IMR-90 (cell line): ENCODE measurements around the gene ST3GAL4. TPM values are rescaled to one million over a fixed set of nuclear protein-coding genes. Genes with fewer than 3 reads are reported as not detected.

Experiments used
- ATAC-seq: fragments of 200-7000 bp; cut with Tn5 transposase; 2 replicates; pipeline ENCODE4 v1.9.1; 2020; ENCODE audit warnings: low read depth, mild to moderate bottlenecking, moderate library complexity
- BruUV-seq: library from RNA; stranded (reverse); fragments of 400-500 nt; replicated peaks from 2 replicates; lab custom pipeline; 2021; lab: Mats Ljungman, UMichigan
- CTCF ChIA-PET: fragments of 300-600 bp; formaldehyde crosslinking; extraction: SDS; loops from one replicate; lab custom pipeline; 2021; ENCODE audit warnings: antibody characterized with exemption; lab: Yijun Ruan, JAX
- POLR2A ChIA-PET: fragments of 300-600 bp; sonication (Branson Sonifier 250); formaldehyde crosslinking; loops from one replicate; lab custom pipeline; 2022; ENCODE audit warnings: antibody characterized with exemption; ENCODE audit not compliant: unreplicated experiment; lab: Charles Lee
- DNase-seq: peaks from one replicate; pipeline ENCODE4 v3.0.0; 2013
- H2AFZ ChIP-seq: replicated peaks from 2 replicates; pipeline ENCODE3; 2013; ENCODE audit warnings: low read length, mild to moderate bottlenecking; ENCODE audit not compliant: poor library complexity
- H2AK5ac ChIP-seq: 2 replicates; pipeline ENCODE4 v1.6.1; 2013; ENCODE audit warnings: low read depth, low read length, inconsistent platforms
- H2AK9ac ChIP-seq: replicated peaks from 2 replicates; pipeline ENCODE3; 2013; ENCODE audit warnings: mild to moderate bottlenecking, low read depth, low read length, moderate library complexity; ENCODE audit not compliant: poor library complexity
- H2BK120ac ChIP-seq: 2 replicates; pipeline ENCODE4 v1.6.1; 2013; ENCODE audit warnings: low read depth, low read length, inconsistent platforms
- H2BK15ac ChIP-seq: 3 replicates; pipeline ENCODE4 v1.6.1; 2013; ENCODE audit warnings: low read depth, low read length, inconsistent platforms
- H2BK20ac ChIP-seq: 2 replicates; pipeline ENCODE4 v1.6.1; 2013; ENCODE audit warnings: low read depth, mild to moderate bottlenecking, inconsistent platforms, low read length, moderate library complexity
- H2BK5ac ChIP-seq: 2 replicates; pipeline ENCODE4 v1.6.1; 2013; ENCODE audit warnings: mild to moderate bottlenecking, low read depth, low read length, inconsistent platforms; ENCODE audit not compliant: poor library complexity, severe bottlenecking
- H3K14ac ChIP-seq: replicated peaks from 2 replicates; pipeline ENCODE4 v1.6.1; 2013; ENCODE audit warnings: low read depth, low read length, inconsistent platforms
- H3K18ac ChIP-seq: 2 replicates; pipeline ENCODE4 v1.6.1; 2013; ENCODE audit warnings: low read depth, low read length, control low read depth
- H3K23ac ChIP-seq: 2 replicates; pipeline ENCODE4 v1.6.1; 2013; ENCODE audit warnings: low read depth, low read length, inconsistent platforms
- H3K27ac ChIP-seq: 2 replicates; pipeline ENCODE4 v1.5.1; 2013; ENCODE audit warnings: mild to moderate bottlenecking, control low read depth, low read length; ENCODE audit not compliant: insufficient read depth
- H3K27me3 ChIP-seq: 2 replicates; pipeline ENCODE4 v1.6.1; 2013; ENCODE audit warnings: low read length; ENCODE audit not compliant: control insufficient read depth, insufficient read depth
- H3K36me3 ChIP-seq: 2 replicates; pipeline ENCODE4 v1.6.1; 2013; ENCODE audit warnings: low read length, mixed read lengths; ENCODE audit not compliant: control insufficient read depth, insufficient read depth
- H3K4ac ChIP-seq: 2 replicates; pipeline ENCODE4 v1.6.1; 2013; ENCODE audit warnings: low read depth, low read length, inconsistent platforms
- H3K4me1 ChIP-seq: 2 replicates; pipeline ENCODE4 v1.6.1; 2013; ENCODE audit warnings: low read length, mixed read lengths; ENCODE audit not compliant: control insufficient read depth, insufficient read depth
- H3K4me2 ChIP-seq: 2 replicates; pipeline ENCODE4 v1.6.1; 2013; ENCODE audit warnings: low read depth, mild to moderate bottlenecking, control low read depth, low read length, moderate library complexity
- H3K4me3 ChIP-seq: 2 replicates; pipeline ENCODE4 v1.5.1; 2013; ENCODE audit warnings: low read depth, mild to moderate bottlenecking, control low read depth, low read length, moderate library complexity; ENCODE audit not compliant: insufficient read depth
- H3K56ac ChIP-seq: 2 replicates; pipeline ENCODE4 v1.6.1; 2013; ENCODE audit warnings: low read length, inconsistent platforms; ENCODE audit not compliant: insufficient read depth; ENCODE audit errors: extremely low read depth
- H3K79me1 ChIP-seq, 2 experiments: 2 replicates each; pipeline ENCODE4 v1.6.1; 2013; ENCODE audit warnings: low read length in 2 of 2, inconsistent platforms in 1 of 2, low read depth in 1 of 2
- H3K9ac ChIP-seq: 2 replicates; pipeline ENCODE4 v1.6.1; 2013; ENCODE audit warnings: low read depth, low read length, control low read depth
- H3K9me1 ChIP-seq: 2 replicates; pipeline ENCODE4 v1.6.1; 2013; ENCODE audit warnings: low read length, inconsistent platforms; ENCODE audit not compliant: insufficient read depth
- H3K9me3 ChIP-seq: 2 replicates; pipeline ENCODE4 v1.6.1; 2013; ENCODE audit warnings: low read length; ENCODE audit not compliant: control insufficient read depth, insufficient read depth
- H4K20me1 ChIP-seq: 2 replicates; pipeline ENCODE4 v1.6.1; 2013; ENCODE audit warnings: low read length, inconsistent platforms; ENCODE audit not compliant: insufficient read depth
- H4K5ac ChIP-seq: 2 replicates; pipeline ENCODE4 v1.6.1; 2013; ENCODE audit warnings: mild to moderate bottlenecking, low read depth, low read length, control low read depth
- H4K8ac ChIP-seq, 2 experiments: 2 replicates each; pipeline ENCODE4 v1.6.1; 2013; ENCODE audit warnings: low read depth in 2 of 2, low read length in 2 of 2, control low read depth in 1 of 2, inconsistent platforms in 1 of 2
- H4K91ac ChIP-seq: 2 replicates; pipeline ENCODE4 v1.6.1; 2013; ENCODE audit warnings: low read depth, low read length, inconsistent platforms; ENCODE audit not compliant: insufficient read depth
- BHLHE40 ChIP-seq: fragments of 150-350 bp; IDR thresholded peaks from 2 replicates; pipeline ENCODE4 v1.6.1; 2016; ENCODE audit warnings: mild to moderate bottlenecking, low read depth, low read length
- CHD1 ChIP-seq: IDR thresholded peaks from 2 replicates; pipeline ENCODE4 v1.6.1; 2012; ENCODE audit warnings: low read depth, low read length, improper control_type of control experiment
- CTCF ChIP-seq: conservative IDR thresholded peaks from 2 replicates; pipeline ENCODE4 v1.5.1; 2012; ENCODE audit warnings: mild to moderate bottlenecking, low read depth, low read length, improper control_type of control experiment
- ELK1 ChIP-seq: fragments of 150-350 bp; IDR thresholded peaks from 2 replicates; pipeline ENCODE4 v1.6.1; 2016; ENCODE audit warnings: low read depth, mild to moderate bottlenecking, low read length, moderate library complexity, borderline replicate concordance
- FOS ChIP-seq: fragments of 150-350 bp; IDR thresholded peaks from 2 replicates; pipeline ENCODE4 v1.6.1; 2016; ENCODE audit warnings: low read depth, low read length
- POLR2A ChIP-seq: IDR thresholded peaks from 2 replicates; pipeline ENCODE4 v1.6.1; 2012; ENCODE audit warnings: mild to moderate bottlenecking, low read depth, low read length
- RCOR1 ChIP-seq: IDR thresholded peaks from 2 replicates; pipeline ENCODE4 v1.6.1; 2012; ENCODE audit warnings: mild to moderate bottlenecking, low read length, improper control_type of control experiment; ENCODE audit not compliant: insufficient replicate concordance
- WGBS, 2 experiments: methylation state at CpG; one replicate each; pipeline versions ENCODE4 v1.1.5 to v1.1.7; 2013; ENCODE audit warnings: missing lambda C conversion rate in 2 of 2; ENCODE audit not compliant: insufficient read length in 1 of 2; ENCODE audit errors: extremely low coverage in 2 of 2; 5-methylcytosine and 5-hydroxymethylcytosine counted together
- dilution Hi-C: fragments of 300-500 bp; cut with HindIII; formaldehyde crosslinking; loops from one replicate; pipeline ENCODE4 v1.14.3; 2018; ENCODE audit warnings: low sequenced_read_pairs; ENCODE audit not compliant: unreplicated experiment
- in situ Hi-C: fragments of 300-500 bp; cut with MboI; formaldehyde crosslinking; loops from 3 replicates; pipeline ENCODE4 v1.14.3; 2019; ENCODE audit warnings: low sequenced_read_pairs, inconsistent platforms, mixed read lengths
- intact Hi-C: fragments of 100-400 bp; cut with micrococcal nuclease; formaldehyde crosslinking; loops from 2 replicates; pipeline ENCODE4 v1.10.0; 2022
- polyA plus RNA-seq, 3 experiments: library from polyadenylated mRNA; depleted of rRNA; stranded (reverse); fragments of >200 nt; gene quantifications; 2 replicates each; pipeline ENCODE4 v1.2.3, GENCODE V29; 2012; ENCODE audit warnings: low replicate concordance in 1 of 3
- total RNA-seq: library from RNA; depleted of rRNA; stranded (reverse); fragments of >200 nt; gene quantifications from 2 replicates; pipeline ENCODE4 v1.2.3, GENCODE V29; 2012

Gene ST3GAL4
- total and polyA plus RNA-seq, 2 of the 4 experiments (the other 2 are of a cell fraction) = 17.0 to 19.7 TPM

DNA sequence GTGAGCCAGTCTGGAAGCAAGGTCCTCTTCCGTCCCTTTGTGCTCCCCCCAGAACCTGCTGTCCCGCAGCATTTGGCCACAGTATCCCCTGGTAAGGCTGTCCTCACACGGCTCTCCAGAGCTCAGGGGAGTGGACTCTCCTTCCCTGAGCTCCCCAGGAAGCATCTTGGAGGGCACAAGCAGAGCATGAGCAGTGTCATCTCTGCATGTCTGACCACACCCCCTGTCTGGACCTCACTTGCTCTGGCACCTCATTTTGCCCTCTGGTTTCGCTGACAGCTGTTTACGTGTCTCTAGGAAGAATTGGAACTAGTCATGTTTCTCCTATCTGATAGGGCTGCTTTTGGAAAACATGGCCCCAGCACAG is 36.1 kb upstream of the ST3GAL4 start:
- H3K14ac ChIP-seq = peak overlapping the region; percentile 61
- peak overlapping the region; percentile 91 for H2AFZ ChIP-seq
- dilution Hi-C loops (no loop called here), in situ Hi-C loops (loop anchor here (10.0 to 25.0 kb wide), 3 partner anchors 95 to 1018 kb away; no protein-coding TSS in a partner anchor), intact Hi-C loops (loop anchor here (2.0 to 10.0 kb wide), 4 partner anchors 37 to 1175 kb away; no protein-coding TSS in a partner anchor)
- H2BK20ac ChIP-seq = peak overlapping the region; percentile 71
- H3K27me3 ChIP-seq = no peaks in the 10 kb centered on the region
- peak overlapping the region; percentile 85 for H2AK9ac ChIP-seq
- peak overlapping the region; percentile 11; the same call in 1 of the 2 replicates for H3K56ac ChIP-seq
- peak overlapping the region; percentile 71 to 86; a peak in 3 of 4 replicates for H4K8ac ChIP-seq
- peak overlapping the region; percentile 96 for H4K91ac ChIP-seq
- CTCF ChIA-PET = interaction anchor here (0.9 to 1.4 kb wide), 4 partner anchors 8 to 161 kb away, joined by 3 to 4 read pairs (median 4); no protein-coding TSS in a partner anchor
- H2AK5ac ChIP-seq = peak overlapping the region; percentile 91
- BruUV-seq = no TSS peak
- POLR2A ChIA-PET = interaction anchor here (0.8 to 1.2 kb wide), 2 partner anchors 13 to 114 kb away, joined by 3 to 4 read pairs; no protein-coding TSS in a partner anchor
- peaks cover 18% of the 10 kb centered on the region for H3K4me1 ChIP-seq
- no peaks in the 10 kb centered on the region for H3K36me3 ChIP-seq
- 73% methylated on average over 2 of the region's 5 CpGs; no CpG with 5 or more reads in 1 of the 2 experiments for WGBS, 2 experiments
- no peak for ATAC-seq
- peak overlapping the region; percentile 96; the same call in 1 of the 3 replicates for H2BK15ac ChIP-seq
- peak overlapping the region; percentile 85 for H3K4ac ChIP-seq
- H3K4me2 ChIP-seq = no peak overlapping the region; the same call in 1 of the 2 replicates
- H4K20me1 ChIP-seq = no peaks in the 10 kb centered on the region
- H2BK120ac ChIP-seq = peak overlapping the region; percentile 78
- H3K9me1 ChIP-seq = peaks cover 18% of the 10 kb centered on the region
- DNase-seq = no peak
- H3K79me1 ChIP-seq = peaks cover 4 to 18% of the 10 kb centered on the region in 2 experiments; a peak in 3 of 4 replicates
- H3K4me3 ChIP-seq = no peak overlapping the region
- peak overlapping the region; percentile 36 for H4K5ac ChIP-seq
- H3K9ac ChIP-seq = peak overlapping the region; percentile 3; the same call in 1 of the 2 replicates
- H3K9me3 ChIP-seq = no peaks in the 10 kb centered on the region
- H3K18ac ChIP-seq = peak overlapping the region; percentile 42
- peak overlapping the region; percentile 78 for H3K23ac ChIP-seq
- TF ChIP-seq RCOR1 (no peak), ELK1 (no peak), BHLHE40 (no peak), CTCF (no peak), POLR2A (no peak), FOS (0 out of 2 replicates have a peak, but pooled peaks have one; percentile 2), CHD1 (no peak)
- peak overlapping the region; percentile 92; the same call in 1 of the 2 replicates for H3K27ac ChIP-seq
- peak overlapping the region; percentile 93 for H2BK5ac ChIP-seq
